HG03558 (cell line): ENCODE data around the gene PDGFB.

ENCODE experiments used
- ATAC-seq: cut with Tn5 transposase; IDR thresholded peaks from one replicate; pipeline ENCODE4 v1.9.1; 2021; ENCODE audit warnings: moderate number of reproducible peaks; ENCODE audit not compliant: unreplicated experiment; ENCODE audit errors: extremely low read depth

PDGFB gene

GRCh38 chr22:39214006-39214382 lies 30.8 kb downstream of the PDGFB start:
- no peak for ATAC-seq

DNA sequence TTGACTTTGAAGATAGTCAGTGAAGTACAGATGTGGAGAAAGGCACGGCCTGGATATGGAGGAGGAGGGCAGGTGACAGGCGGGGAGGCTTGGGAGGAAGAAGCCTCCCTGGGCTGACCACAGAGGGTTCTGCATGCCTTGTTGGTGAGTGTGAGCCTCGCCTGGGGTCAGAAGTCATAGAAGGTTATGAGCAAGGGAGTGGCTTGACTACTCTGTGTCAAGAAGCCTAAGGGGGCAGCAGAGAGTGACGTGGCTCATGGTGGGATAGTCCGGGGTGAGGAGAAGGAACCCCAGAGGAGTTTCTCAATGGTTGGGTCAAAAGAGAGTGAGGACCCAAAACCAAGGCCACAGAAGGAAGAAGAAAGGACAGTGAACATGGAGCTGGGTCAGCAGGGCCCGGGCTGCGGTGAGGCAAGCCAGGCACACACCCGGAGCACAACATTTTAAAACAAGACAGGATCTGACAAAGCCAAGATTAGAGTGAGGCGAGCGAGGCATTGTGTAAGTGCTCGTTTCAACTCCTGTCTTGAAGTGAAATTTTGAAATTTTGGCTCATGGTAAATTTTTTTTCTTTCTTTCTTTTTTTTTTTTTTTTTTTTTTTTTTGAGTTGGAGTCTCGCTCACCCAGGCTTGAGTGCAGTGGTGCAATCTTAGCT lies 31.9 kb downstream of the PDGFB start:
- ATAC-seq = no peak

DNA sequence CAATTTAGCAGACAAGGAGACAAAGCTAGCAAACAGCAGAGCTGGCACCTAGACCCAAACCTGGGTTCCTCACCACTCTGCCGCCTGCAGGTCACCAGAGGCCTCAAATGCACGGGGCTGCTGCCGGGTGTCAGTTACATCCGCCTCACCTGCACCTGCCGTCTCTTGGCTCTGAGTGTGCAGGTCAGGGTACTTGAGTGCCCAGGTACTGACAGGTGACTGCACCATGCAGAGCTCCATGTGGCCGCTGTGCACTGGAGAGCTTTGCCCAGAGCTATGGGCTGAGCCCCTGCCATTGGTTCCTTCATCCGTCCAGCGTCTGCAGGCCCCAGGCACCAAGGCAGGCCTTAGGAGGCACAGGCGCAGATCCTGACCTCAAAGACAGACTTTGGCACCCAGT lies 35.0 kb downstream of the PDGFB start:
- no peak for ATAC-seq

DNA sequence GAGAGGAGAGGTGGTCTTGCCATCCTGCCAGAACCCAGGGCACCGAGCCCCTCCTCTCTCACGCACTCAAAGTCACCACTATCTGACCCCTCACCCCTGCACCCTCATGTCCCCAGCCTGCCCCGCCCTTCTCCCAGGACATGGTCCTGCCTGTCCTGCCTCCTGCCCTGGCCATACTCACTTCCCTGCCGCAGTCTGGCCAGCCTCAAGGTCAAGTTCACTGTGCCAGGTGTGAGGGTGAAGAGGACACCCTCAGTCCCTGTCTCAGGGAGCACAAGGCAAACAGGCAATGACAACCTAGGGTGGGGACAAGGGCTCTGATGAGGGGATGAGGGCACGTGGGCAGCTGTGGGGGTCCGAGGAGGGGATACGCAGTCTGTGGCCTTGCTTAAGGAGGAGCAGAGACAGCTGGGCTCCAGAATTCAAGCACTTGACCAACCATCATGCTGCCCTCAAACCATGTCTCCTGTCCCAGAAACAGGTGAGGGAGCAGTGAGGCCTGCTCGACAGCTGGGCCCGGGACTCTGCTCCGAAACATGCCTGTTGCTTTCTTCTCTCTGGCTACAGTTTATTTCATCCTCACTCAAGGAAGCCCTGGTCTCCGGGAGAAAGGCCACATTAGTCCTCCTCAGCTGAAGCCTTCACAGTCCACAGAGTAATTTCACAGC lies 36.6 kb downstream of the PDGFB start:
- no peak for ATAC-seq

- no peak for ATAC-seq
Measured at GRCh38 chr22:39207141-39208012, 37.4 kb downstream of the PDGFB start.

DNA sequence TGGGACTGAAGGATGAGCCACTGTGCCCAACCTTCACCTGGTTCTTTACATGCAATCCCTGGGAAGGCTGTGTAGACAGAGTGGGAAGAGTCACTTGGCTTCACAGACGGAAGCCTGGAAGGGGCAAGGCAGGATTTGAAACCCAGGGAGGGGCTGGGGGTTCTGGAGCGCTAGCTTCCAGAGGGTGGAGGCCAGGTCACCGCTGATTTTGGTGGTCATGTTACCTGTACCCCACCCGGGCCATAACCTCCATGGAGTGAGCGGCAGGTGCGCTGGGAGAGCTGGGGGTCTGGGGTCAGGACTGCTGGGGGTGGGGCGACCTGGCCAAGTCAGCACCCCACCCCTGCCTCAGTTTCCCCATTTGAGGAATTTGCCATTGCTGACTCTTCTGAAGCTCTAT lies 38.3 kb downstream of the PDGFB start:
- ATAC-seq = no peak

GRCh38 chr22:39205344-39206021 lies 39.3 kb downstream of the PDGFB start:
- ATAC-seq = no peak

DNA sequence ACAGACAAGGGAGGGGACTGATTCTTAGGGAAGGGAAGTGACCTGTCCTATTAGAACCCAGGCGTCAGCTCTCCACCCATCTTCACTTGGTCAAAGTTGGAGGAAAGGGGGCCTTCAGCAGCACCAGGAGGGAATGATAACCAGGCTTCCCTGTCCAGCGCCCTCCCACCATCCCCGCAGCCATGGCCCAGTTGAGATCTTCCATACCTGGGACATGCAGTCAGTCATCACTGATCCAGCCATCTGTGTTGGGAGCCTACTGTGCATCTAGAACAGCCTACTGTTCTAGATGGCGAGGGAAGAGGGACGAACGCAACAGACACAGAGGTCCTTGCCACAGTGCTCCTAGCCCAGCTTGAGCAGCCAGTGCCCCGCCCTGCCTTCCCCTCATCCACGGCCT lies 40.6 kb downstream of the PDGFB start:
- no peak for ATAC-seq

DNA sequence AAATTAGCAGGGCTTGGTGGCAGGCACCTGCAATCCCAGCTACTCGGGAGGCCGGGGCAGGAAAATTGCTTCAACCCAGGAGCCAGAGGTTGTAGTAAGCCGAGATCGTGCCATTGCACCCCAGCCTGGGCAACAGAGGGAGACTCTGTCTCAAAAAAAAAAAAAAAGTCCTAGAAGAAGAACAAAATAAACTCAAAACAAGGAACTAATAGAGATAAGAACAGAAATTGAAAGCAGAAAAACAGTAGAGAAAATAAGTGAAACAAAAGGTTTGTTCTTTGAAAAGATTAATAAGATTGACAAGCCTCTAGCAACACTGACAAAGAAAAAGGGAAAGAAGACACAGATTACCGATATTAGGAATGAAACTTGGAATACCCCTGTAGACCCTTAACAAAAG lies 47.2 kb downstream of the PDGFB start:
- no peak for ATAC-seq

DNA sequence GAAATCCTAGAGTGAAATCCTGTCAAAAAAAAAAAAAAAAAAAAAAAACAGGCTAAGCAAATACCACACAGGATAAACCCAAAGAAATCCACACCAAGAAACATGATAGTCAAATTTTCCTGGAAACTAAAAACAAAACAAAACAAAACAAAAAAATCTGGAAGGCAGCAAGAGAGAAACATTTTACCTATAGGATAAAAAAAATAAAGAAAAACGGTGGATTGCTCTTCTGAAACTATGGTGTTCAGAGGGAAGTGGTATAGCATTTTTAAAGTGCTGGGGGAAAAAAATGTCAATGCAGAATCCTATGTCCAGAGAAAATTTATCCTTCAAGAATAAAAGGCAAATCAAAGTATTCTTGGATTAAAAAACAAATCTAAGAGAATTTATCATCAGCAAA lies 50.7 kb downstream of the PDGFB start:
- no peak for ATAC-seq

DNA sequence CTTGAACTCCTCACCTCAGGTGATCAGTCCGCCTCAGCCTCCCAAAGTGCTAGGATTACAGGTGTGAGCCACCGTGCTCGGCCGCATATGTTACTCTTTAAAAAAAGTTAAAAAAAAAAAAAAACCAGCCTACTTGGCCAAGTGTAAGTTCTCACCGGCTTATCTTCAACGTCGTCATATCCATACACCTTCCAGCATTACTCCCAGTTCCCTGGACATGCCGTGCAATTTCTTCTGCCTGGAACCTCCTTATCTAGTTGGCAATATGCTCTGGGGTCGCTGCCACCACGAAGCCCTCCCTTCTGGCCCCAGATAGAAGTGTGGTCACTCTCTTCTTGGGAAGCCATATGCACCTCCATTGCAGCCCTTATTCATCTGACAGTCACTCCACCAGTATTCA lies 56.0 kb downstream of the PDGFB start:
- no peak for ATAC-seq

DNA sequence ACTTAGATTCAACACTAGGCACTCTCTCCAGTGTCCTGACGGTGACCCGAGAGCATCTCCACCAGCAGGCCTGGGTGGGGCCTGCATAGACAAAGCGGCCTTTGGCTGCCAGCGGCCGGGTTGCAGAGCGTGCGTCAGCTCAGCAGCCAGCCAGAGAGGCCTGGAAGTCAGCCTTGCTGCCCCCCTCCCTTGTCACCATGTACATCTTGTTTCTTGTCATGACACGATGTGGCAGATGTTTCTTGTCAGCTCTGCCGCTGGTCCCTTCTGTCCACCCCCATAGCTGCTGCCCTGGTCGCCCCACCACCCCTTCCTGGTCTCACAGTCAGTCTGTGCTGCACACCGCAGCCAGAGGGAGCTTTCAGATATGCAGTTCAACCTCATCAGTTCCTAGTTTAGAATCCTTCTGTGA lies 59.2 kb downstream of the PDGFB start:
- ATAC-seq = no peak

GRCh38 chr22:39184586-39185577 lies 59.9 kb downstream of the PDGFB start:
- no peak for ATAC-seq

- ATAC-seq = no peak
Measured at GRCh38 chr22:39183991-39184585, 60.7 kb downstream of the PDGFB start.

- no peak for ATAC-seq
Measured at GRCh38 chr22:39182478-39183030, 62.2 kb downstream of the PDGFB start.

DNA sequence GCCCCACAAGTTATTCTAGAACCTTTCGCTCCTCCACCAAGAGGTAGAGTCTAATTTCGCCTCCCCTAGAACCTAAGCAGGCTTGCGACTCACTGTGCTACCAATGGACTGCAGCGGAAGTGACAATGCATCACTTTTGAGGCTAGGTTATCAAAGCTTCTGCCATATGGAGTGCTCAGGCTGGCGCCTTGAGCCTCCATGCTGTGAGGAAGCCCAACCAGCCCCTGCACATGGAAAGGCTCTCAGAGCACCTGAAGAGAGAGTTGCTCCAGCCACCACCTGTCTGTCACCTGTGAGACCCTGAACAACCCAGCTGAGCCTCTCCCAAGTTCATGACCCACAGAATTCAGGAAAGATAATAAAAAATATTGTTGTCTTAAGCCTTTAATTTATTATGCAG lies 63.0 kb downstream of the PDGFB start:
- ATAC-seq = no peak

- no peak for ATAC-seq
Measured at GRCh38 chr22:39181356-39181755, 63.4 kb downstream of the PDGFB start.

DNA sequence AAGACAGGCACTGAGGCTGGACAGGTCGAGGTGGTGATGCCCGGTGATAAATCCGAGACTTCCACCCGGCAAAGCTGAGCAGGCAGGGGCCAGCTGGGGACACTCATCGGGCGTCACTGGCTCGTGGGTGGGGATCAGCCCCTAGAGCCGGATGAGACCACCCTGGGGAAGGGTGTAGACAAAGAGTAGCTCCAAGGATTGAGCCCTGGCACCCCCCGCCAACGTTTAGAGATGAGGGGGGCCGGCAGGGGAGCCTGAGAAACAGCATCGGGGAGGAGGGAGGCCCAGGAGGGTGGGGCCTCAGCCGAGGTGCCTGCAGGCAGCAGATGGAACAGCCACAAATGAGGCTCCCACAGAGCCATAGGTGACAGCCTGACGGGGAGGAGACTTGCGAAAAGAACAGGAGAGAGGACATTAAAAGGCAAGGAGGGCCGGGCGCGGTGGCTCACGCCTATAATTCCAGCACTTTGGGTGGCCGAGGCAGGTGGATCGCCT lies 64.9 kb downstream of the PDGFB start:
- no peak for ATAC-seq

DNA sequence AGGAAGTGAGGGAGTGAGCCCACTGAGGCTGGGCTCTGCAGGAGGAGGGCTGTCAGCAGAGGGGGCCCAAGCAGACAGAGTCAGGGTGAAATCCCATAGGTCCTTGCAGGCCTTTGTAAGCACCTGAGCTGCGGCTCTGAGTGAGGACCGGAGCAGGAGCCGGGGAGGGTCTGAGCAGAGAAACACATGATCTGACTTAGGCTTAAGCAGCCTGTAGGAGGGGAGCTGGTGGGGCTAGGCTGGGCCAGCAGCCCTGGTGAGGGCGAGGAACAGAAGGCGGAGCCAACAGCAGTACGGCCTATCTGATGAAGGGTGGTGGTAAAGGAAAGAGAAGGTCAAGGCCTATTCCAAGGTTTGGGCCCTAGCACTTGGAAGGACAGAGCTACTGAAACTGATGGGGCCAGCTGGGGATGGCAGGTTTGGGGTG lies 65.4 kb downstream of the PDGFB start:
- ATAC-seq = no peak
